Lower leg skin (tissue), 3 donors: ENCODE data around the gene AMDHD1.

Experiments used
- CTCF ChIP-seq, 3 donors: fragments of 450-650 bp; IDR thresholded peaks; one replicate each; pipeline ENCODE4 v1.5.1; 2016; ENCODE audit warnings: antibody characterized with exemption in 3 of 3, mild to moderate bottlenecking in 3 of 3, moderate library complexity in 2 of 3
- POLR2A ChIP-seq, 2 donors: fragments of 450-650 bp; IDR thresholded peaks; one replicate each; pipeline ENCODE4 v1.6.1; 2016 to 2017; ENCODE audit warnings: antibody characterized with exemption in 2 of 2, mild to moderate bottlenecking in 1 of 2, moderate library complexity in 1 of 2

- TF ChIP-seq CTCF (IDR thresholded peaks at IDR 0.05) (no peak), POLR2A (IDR thresholded peaks at IDR 0.05) (no peak)
These were observed 404 bp upstream of the AMDHD1 start, which contains the start of gene CCDC38 for GRCh38 chr12:95942524-95943329.
